ENCODE data around the gene AOX1.
"Not testable (repeated sequence)": the region's sequence is repeated elsewhere in the genome, so short reads cannot be mapped to it uniquely, and the experiment has no call there.

Gene AOX1

GRCh38 chr2:200677171-200677570 lies 91.4 kb downstream of the AOX1 start:
- H3K27ac ChIP-seq, result peak overlapping the region; percentile 58
- TF ChIP-seq CTCF (IDR thresholded peaks at IDR 0.05) (no peak), ZFX (IDR thresholded peaks at IDR 0.05; ENCODE audit: borderline replicate concordance) (no peak)

DNA sequence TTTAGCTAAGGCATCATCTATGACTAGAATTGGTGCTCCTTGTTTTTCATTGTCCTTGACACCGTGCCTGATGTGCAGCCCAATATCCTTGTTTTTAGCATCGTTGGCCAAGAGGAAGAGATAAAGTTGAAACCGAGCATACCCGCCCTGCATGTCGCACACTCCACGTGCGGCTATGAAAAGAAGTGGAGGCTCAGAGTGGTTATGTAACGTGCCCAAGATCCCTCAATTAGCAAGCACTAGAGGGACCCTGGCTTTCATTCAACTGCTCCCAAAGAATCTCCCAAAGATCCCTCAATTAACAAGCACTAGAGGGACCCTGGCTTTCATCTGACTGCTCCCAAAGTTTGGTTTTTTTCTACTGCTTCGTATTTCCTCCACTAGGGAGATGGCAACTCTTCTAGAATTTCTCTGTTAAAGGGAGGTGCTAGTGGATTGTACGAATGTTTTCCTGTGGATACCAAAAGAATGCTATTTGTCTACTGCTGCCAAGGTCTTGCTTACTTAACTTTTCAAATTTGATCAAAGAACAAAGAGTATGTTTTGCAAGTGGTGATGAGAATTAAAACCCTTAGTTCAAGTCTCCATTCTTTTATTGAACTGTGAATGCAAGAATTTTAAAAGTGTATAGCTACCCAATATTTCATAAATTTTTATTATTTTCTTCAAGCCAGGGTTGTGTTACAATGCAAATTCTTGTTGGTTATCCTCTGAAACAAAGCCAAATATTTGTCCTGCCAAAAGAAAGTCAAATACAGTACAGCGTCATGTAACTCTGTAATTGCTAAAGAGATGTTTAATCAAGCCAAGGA lies 92.1 kb downstream of the AOX1 start:
- TF ChIP-seq CTCF (IDR thresholded peaks at IDR 0.05), result no peak
- TF ChIP-seq ZFX (IDR thresholded peaks at IDR 0.05; ENCODE audit: borderline replicate concordance), result no peak
- peak overlapping the region; percentile 58 for H3K27ac ChIP-seq

- H3K27ac ChIP-seq, result peak overlapping the region; percentile 58
- no peak for TF ChIP-seq CTCF (IDR thresholded peaks at IDR 0.05)
- no peak for TF ChIP-seq ZFX (IDR thresholded peaks at IDR 0.05; ENCODE audit: borderline replicate concordance)
Observed at GRCh38 chr2:200679127-200679526, 93.3 kb downstream of the AOX1 start.

- H3K27ac ChIP-seq, result peak overlapping the region; percentile 58
- TF ChIP-seq ZFX (IDR thresholded peaks at IDR 0.05; ENCODE audit: borderline replicate concordance), result no peak
- TF ChIP-seq CTCF (IDR thresholded peaks at IDR 0.05), result no peak
Observed at GRCh38 chr2:200679535-200679934, 93.7 kb downstream of the AOX1 start.

GRCh38 chr2:200681697-200682096 lies 95.9 kb downstream of the AOX1 start:
- TF ChIP-seq ZFX (IDR thresholded peaks at IDR 0.05; ENCODE audit: borderline replicate concordance), result no peak
- TF ChIP-seq CTCF (IDR thresholded peaks at IDR 0.05), result no peak
- no peak overlapping the region for H3K27ac ChIP-seq

DNA sequence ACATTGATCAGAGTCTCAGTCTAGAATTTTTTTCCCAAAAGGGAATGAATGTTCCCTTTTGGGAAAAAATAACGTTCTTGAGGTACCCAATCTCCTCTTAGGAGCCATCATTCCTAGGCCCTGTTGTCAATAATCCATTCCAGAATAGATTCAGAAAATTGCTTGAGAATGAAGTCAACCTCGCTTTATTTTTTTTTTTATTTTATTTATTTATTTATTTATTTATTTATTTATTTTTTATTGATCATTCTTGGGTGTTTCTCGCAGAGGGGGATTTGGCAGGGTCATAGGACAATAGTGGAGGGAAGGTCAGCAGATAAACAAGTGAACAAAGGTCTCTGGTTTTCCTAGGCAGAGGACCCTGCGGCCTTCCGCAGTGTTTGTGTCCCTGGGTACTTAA lies 96.6 kb downstream of the AOX1 start:
- H3K27ac ChIP-seq, result not testable (repeated sequence)

DNA sequence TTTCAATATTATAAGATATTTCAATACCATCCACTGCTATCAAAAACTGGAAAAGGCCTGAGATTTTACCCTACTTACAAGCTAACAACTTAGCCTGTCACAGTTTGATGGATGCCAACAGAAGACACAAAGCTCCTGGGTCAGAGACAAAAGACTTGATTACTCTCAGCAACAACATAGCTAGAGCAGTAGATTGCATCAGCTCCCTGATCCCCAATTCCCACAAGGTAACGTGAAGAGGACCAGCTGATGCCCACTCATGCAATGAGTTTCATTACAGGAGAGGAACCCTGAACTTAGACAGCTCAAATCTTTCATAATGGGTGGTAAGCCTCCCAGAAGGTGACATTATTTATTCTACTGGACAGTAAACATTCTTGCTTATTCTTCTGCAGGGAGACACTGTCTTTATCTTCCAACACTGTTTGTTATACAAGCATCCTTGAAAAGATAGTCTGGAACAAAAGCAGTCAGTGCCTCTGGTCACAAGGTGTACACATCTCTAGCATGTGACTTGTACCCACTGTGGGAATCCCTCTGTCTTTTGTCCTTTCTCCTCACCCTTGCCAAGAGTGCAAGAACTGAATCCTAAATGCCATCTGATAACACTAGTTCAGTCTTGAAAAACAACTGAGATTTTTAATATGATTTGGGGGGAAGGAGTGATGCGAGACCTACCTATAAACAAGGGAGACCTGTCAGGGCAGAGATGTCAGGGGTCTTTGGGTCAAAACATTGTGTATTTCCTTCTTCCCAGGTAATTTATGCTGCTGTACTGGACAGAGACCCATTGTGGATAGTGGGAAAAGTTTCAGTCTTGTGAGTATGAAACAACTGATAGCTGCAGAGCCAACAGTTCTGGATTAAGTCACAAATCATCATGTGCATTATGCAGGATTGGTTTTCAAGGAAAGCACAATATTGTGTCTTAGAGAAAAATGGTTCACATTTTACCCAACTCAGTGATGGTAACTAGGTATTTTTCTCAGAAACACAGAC lies 102.4 kb downstream of the AOX1 start:
- TF ChIP-seq ZFX (IDR thresholded peaks at IDR 0.05; ENCODE audit: borderline replicate concordance), result no peak
- no peak for TF ChIP-seq CTCF (IDR thresholded peaks at IDR 0.05)

More for the DNA sequence above, 102.4 kb downstream of the AOX1 start:
- H3K27ac ChIP-seq, result no peak overlapping the region
